Ascending aorta (tissue), 2 donors: ENCODE data around the gene BTBD7. TPM values are rescaled to one million over a fixed set of nuclear protein-coding genes. Genes with fewer than 3 reads are reported as not detected.

Source experiments
- DNase-seq, 2 donors: peaks; one replicate each; pipeline ENCODE4 v3.0.0-alpha.2; 2019; ENCODE audit warnings: low spot score in 2 of 2
- H3K27ac ChIP-seq, 2 donors: fragments of 200-600 bp; sonication (generic); one replicate each; pipeline ENCODE4 v1.5.1; 2016 to 2017; ENCODE audit warnings: mild to moderate bottlenecking in 1 of 2
- H3K27me3 ChIP-seq: fragments of 200-600 bp; sonication (generic); one replicate; pipeline ENCODE4 v1.5.1; 2017
- H3K36me3 ChIP-seq, 2 donors: fragments of 200-600 bp; sonication (generic); one replicate each; pipeline ENCODE4 v1.5.1; 2016
- H3K4me1 ChIP-seq, 2 donors: fragments of 200-600 bp; sonication (generic); one replicate each; pipeline ENCODE4 v1.5.1; 2016 to 2017; ENCODE audit warnings: mild to moderate bottlenecking in 1 of 2
- H3K4me3 ChIP-seq, 2 donors: fragments of 200-600 bp; sonication (generic); one replicate each; pipeline ENCODE4 v1.5.1; 2016 to 2017; ENCODE audit warnings: mild to moderate bottlenecking in 1 of 2
- H3K9me3 ChIP-seq, 2 donors: fragments of 200-600 bp; sonication (generic); one replicate each; pipeline ENCODE4 v1.5.1; 2016
- CTCF ChIP-seq, 3 experiments: fragments of 200-600 bp in 2 of 3; fragments of 450-650 bp in 1 of 3; sonication (generic) in 2 of 3; IDR thresholded peaks; one replicate each; pipeline ENCODE4 v1.5.1; 2016 to 2019; ENCODE audit warnings: antibody characterized with exemption in 3 of 3, mild to moderate bottlenecking in 1 of 3, moderate library complexity in 1 of 3
- intact Hi-C: fragments of 100-400 bp; cut with DNase I; formaldehyde crosslinking; loops from one replicate; pipeline ENCODE4 v1.15.1; 2023
- total RNA-seq: library from RNA; depleted of rRNA; stranded (reverse); fragments of >200 nt; gene quantifications from one replicate; pipeline ENCODE4 v1.1.0, GENCODE V29; 2016

The BTBD7 gene
- total RNA-seq, 1 donor from 2014 or later: 17.2 TPM

- no peak for DNase-seq
- Histone ChIP-seq H3K4me3 (no peak overlapping the region), H3K4me1 (peaks cover 0 to 7% of the 10 kb centered on the region in 2 donors), H3K27ac (no peak overlapping the region), H3K36me3 (no peaks in the 10 kb centered on the region), H3K9me3 (no peaks in the 10 kb centered on the region), H3K27me3 (no peaks in the 10 kb centered on the region)
- intact Hi-C loops: no loop called here
- no peak for TF ChIP-seq CTCF (IDR thresholded peaks at IDR 0.05)
Measured at GRCh38 chr14:93299866-93300265, 33.0 kb downstream of the BTBD7 start.

DNA sequence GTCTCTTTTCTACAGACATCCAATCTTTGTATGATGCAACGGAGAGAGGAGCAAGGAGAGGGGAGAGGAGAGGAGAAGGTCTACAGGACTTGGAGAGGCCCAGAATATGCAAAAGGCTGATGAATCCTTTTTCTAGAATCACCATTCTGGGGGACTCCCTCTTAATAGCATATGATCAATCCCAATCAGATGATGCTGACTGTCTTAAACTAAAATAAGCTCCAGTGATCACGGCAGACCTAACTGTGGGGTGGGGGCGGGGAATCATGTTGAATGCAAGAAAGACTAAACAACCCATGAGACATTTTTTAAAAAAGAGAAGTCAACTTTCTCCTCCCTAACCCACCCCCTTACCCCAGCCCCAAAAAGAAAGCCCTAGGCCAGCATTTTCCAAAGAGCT is 33.4 kb downstream of the BTBD7 start:
- TF ChIP-seq CTCF (IDR thresholded peaks at IDR 0.05): no peak
- no peak overlapping the region for H3K27ac ChIP-seq
- intact Hi-C loops: no loop called here
- H3K27me3 ChIP-seq: no peaks in the 10 kb centered on the region
- DNase-seq: no peak
- no peak overlapping the region for H3K4me3 ChIP-seq
- H3K4me1 ChIP-seq: peaks cover 0 to 7% of the 10 kb centered on the region in 2 donors
- H3K36me3 ChIP-seq: no peaks in the 10 kb centered on the region
- no peaks in the 10 kb centered on the region for H3K9me3 ChIP-seq

DNA sequence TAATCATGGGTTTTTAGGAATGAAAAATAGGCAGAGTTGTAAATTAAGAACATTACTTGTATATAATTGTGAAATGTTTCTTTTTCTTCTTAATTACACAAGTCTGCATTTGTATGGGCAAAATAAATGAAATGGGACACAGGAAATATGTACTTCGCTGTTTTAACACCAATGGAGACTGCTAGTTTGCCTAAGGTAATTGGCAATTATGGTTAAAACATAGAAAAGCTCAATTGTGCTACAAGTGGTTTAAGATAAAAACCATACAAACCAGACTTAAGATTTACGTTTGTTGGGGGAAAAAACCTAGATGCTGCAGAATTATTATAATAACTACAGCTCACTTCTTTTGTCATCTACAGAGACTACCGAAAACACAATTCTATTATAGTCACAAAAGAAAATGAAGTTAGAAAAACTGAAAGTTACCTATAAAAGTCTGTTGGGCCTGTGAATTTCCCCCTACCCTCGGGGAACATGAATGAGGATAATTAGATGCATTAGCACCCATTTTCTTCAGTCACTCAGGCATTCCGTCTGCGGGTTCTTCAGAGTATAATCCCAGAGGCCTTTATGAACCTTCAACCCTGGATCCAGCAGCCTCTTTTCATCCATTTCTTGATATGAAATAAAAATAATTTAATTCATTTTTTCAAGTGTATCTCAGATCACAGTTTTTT is 37.2 kb downstream of the BTBD7 start:
- DNase-seq: no peak
- H3K4me1 ChIP-seq: no peaks in the 10 kb centered on the region
- H3K9me3 ChIP-seq: no peaks in the 10 kb centered on the region
- no peak for TF ChIP-seq CTCF (IDR thresholded peaks at IDR 0.05)
- H3K4me3 ChIP-seq: no peak overlapping the region
- no peaks in the 10 kb centered on the region for H3K27me3 ChIP-seq
- intact Hi-C loops: no loop called here
- H3K36me3 ChIP-seq: peaks cover 0 to under 1% of the 10 kb centered on the region in 2 donors
- H3K27ac ChIP-seq: no peak overlapping the region

GRCh38 chr14:93286212-93286890 is 46.5 kb downstream of the BTBD7 start:
- intact Hi-C loops: no loop called here
- no peak overlapping the region for H3K4me3 ChIP-seq
- no peaks in the 10 kb centered on the region for H3K27me3 ChIP-seq
- no peak overlapping the region for H3K27ac ChIP-seq
- no peak for DNase-seq
- TF ChIP-seq CTCF (IDR thresholded peaks at IDR 0.05): no peak
- no peaks in the 10 kb centered on the region for H3K4me1 ChIP-seq
- H3K36me3 ChIP-seq: peaks cover 0 to 3% of the 10 kb centered on the region in 2 donors
- H3K9me3 ChIP-seq: no peaks in the 10 kb centered on the region

GRCh38 chr14:93285044-93285443 is 47.8 kb downstream of the BTBD7 start:
- no peak for TF ChIP-seq CTCF (IDR thresholded peaks at IDR 0.05)
- H3K9me3 ChIP-seq: no peaks in the 10 kb centered on the region
- DNase-seq: no peak
- intact Hi-C loops: no loop called here
- H3K27ac ChIP-seq: no peak overlapping the region
- H3K36me3 ChIP-seq: no peaks in the 10 kb centered on the region
- no peak overlapping the region for H3K4me3 ChIP-seq
- H3K27me3 ChIP-seq: no peaks in the 10 kb centered on the region
- no peaks in the 10 kb centered on the region for H3K4me1 ChIP-seq
